ENCODE results near the gene SSBP1. TPM values are rescaled to one million over a fixed set of nuclear protein-coding genes. Genes with fewer than 3 reads are reported as not detected.

SSBP1 gene
- total RNA-seq, 3 donors from 2014 or later, result 93.4 to 114 (median 112) TPM

GRCh38 chr7:141700296-141700847 is 37.8 kb upstream of the SSBP1 start:
- intact Hi-C loops (cut with DNase I; ENCODE audit: low total_unique reads), result no loop called here

GRCh38 chr7:141700848-141701371 is 37.2 kb upstream of the SSBP1 start:
- H3K27ac ChIP-seq, result peak overlapping the region; percentile 86 to 92
- H3K27me3 ChIP-seq, result no peaks in the 10 kb centered on the region
- intact Hi-C loops (cut with DNase I; ENCODE audit: low total_unique reads), result no loop called here
- no peak for TF ChIP-seq POLR2AphosphoS5 (IDR thresholded peaks at IDR 0.05)
- TF ChIP-seq POLR2A (IDR thresholded peaks at IDR 0.05), result no peak
- TF ChIP-seq CTCF (IDR thresholded peaks at IDR 0.05), result no peak
- H3K4me3 ChIP-seq, result peak overlapping the region; percentile 84 to 97 (median 91)
- no peaks in the 10 kb centered on the region for H3K36me3 ChIP-seq
- peaks cover 0 to 3% of the 10 kb centered on the region in 2 donors for H3K4me1 ChIP-seq
- H3K9me3 ChIP-seq, result no peaks in the 10 kb centered on the region
- no peak for DNase-seq (ENCODE audit: low spot score in 2 of 2)

More at GRCh38 chr7:141700296-141700847, 37.8 kb upstream of the SSBP1 start:
- Histone ChIP-seq H3K27ac (peak overlapping the region; percentile 86 to 92), H3K27me3 (no peaks in the 10 kb centered on the region), H3K4me3 (peak overlapping the region in 2 of 3 donors; percentile 91 to 97), H3K4me1 (peaks cover 0 to 3% of the 10 kb centered on the region in 2 donors), H3K9me3 (no peaks in the 10 kb centered on the region), H3K36me3 (no peaks in the 10 kb centered on the region)
- TF ChIP-seq POLR2A (IDR thresholded peaks at IDR 0.05), result no peak
- no peak for TF ChIP-seq POLR2AphosphoS5 (IDR thresholded peaks at IDR 0.05)
- TF ChIP-seq CTCF (IDR thresholded peaks at IDR 0.05), result no peak
- no peak for DNase-seq (ENCODE audit: low spot score in 2 of 2)

GRCh38 chr7:141701489-141702046 is 36.6 kb upstream of the SSBP1 start:
- H3K9me3 ChIP-seq, result no peaks in the 10 kb centered on the region
- DNase-seq (ENCODE audit: low spot score in 2 of 2), result no peak
- H3K36me3 ChIP-seq, result no peaks in the 10 kb centered on the region
- intact Hi-C loops (cut with DNase I; ENCODE audit: low total_unique reads), result no loop called here
- H3K4me1 ChIP-seq, result peaks cover 0 to 3% of the 10 kb centered on the region in 2 donors
- H3K4me3 ChIP-seq, result peak overlapping the region; percentile 84 to 97 (median 91)
- H3K27ac ChIP-seq, result peak overlapping the region; percentile 86 to 92
- no peaks in the 10 kb centered on the region for H3K27me3 ChIP-seq
- TF ChIP-seq POLR2A (IDR thresholded peaks at IDR 0.05) (no peak), POLR2AphosphoS5 (IDR thresholded peaks at IDR 0.05) (no peak), CTCF (IDR thresholded peaks at IDR 0.05) (no peak)

GRCh38 chr7:141702047-141702567 is 36.1 kb upstream of the SSBP1 start, which contains the start of gene DENND11:
Gene DENND11 (minus strand): TSS chr7:141702166. CDS start chr7:141702153, 13 bp downstream.
- Histone ChIP-seq H3K27me3 (no peaks in the 10 kb centered on the region), H3K27ac (peak within 1 kb of the TSS; percentile 86 to 92), H3K9me3 (no peaks in the 10 kb centered on the region), H3K4me3 (peak within 1 kb of the TSS; percentile 84 to 97 (median 91)), H3K4me1 (peaks cover 0 to 3% of the 10 kb centered on the region in 2 donors), H3K36me3 (no peaks in the 10 kb centered on the region)
- DNase-seq (ENCODE audit: low spot score in 2 of 2), result no peak
- intact Hi-C loops (cut with DNase I; ENCODE audit: low total_unique reads), result no loop called here
- TF ChIP-seq POLR2A (IDR thresholded peaks at IDR 0.05), result no peak

- Histone ChIP-seq H3K36me3 (no peaks in the 10 kb centered on the region), H3K4me3 (peak overlapping the region in 1 of 3 donors; percentile 97), H3K4me1 (peaks cover 0 to 3% of the 10 kb centered on the region in 2 donors), H3K27me3 (no peaks in the 10 kb centered on the region), H3K9me3 (no peaks in the 10 kb centered on the region), H3K27ac (peak overlapping the region in 1 of 2 donors; percentile 75)
- no peak for DNase-seq (ENCODE audit: low spot score in 2 of 2)
- intact Hi-C loops (cut with DNase I; ENCODE audit: low total_unique reads), result no loop called here
- TF ChIP-seq POLR2AphosphoS5 (IDR thresholded peaks at IDR 0.05) (no peak), POLR2A (IDR thresholded peaks at IDR 0.05) (no peak), CTCF (IDR thresholded peaks at IDR 0.05) (no peak)
Observed at GRCh38 chr7:141702892-141703291, 35.3 kb upstream of the SSBP1 start.
